ENCODE results near the gene CNTNAP2. TPM values are rescaled to one million over a fixed set of nuclear protein-coding genes. Genes with fewer than 3 reads are reported as not detected.

Gene CNTNAP2
- total and polyA plus RNA-seq, 2 of the 4 experiments (the other 2 are of a cell fraction) = not detected

GRCh38 chr7:146319629-146320028, 203.0 kb downstream of the CNTNAP2 start:
- Histone ChIP-seq H3K56ac (ENCODE audit: extremely low read depth, insufficient read depth, low read length) (no peak overlapping the region), H2AK9ac (replicated peaks; ENCODE audit: low read depth, low read length, poor library complexity) (no peak overlapping the region), H3K9me3 (ENCODE audit: control insufficient read depth, insufficient read depth, low read length) (peaks cover 11% of the 10 kb centered on the region), H3K4me2 (ENCODE audit: low read depth, low read length) (no peak overlapping the region), H3K4me1 (ENCODE audit: control insufficient read depth, insufficient read depth, low read length) (no peaks in the 10 kb centered on the region), H4K91ac (ENCODE audit: insufficient read depth, low read depth, low read length) (no peak overlapping the region), H3K4me3 (ENCODE audit: insufficient read depth, low read depth, low read length) (no peak overlapping the region), H3K18ac (ENCODE audit: low read depth, low read length) (no peak overlapping the region), H3K9me1 (ENCODE audit: insufficient read depth, low read length) (no peaks in the 10 kb centered on the region), H2AK5ac (ENCODE audit: low read depth, low read length) (no peak overlapping the region), H2AFZ (replicated peaks; ENCODE audit: low read length, poor library complexity) (no peak overlapping the region), H3K79me1 (ENCODE audit: low read depth in 1 of 2, low read length in 2 of 2) (no peaks in the 10 kb centered on the region), H2BK5ac (ENCODE audit: low read depth, low read length, poor library complexity, severe bottlenecking) (no peak overlapping the region), H4K8ac (ENCODE audit: low read depth in 2 of 2, low read length in 2 of 2) (no peak overlapping the region), H4K20me1 (ENCODE audit: insufficient read depth, low read length) (no peaks in the 10 kb centered on the region), H3K27me3 (ENCODE audit: control insufficient read depth, insufficient read depth, low read length) (no peaks in the 10 kb centered on the region), H3K9ac (ENCODE audit: low read depth, low read length) (no peak overlapping the region), H3K23ac (ENCODE audit: low read depth, low read length) (no peak overlapping the region), H2BK20ac (ENCODE audit: low read depth, low read length) (no peak overlapping the region), H2BK15ac (ENCODE audit: low read depth, low read length) (no peak overlapping the region), H4K5ac (ENCODE audit: low read depth, low read length) (no peak overlapping the region), H3K14ac (replicated peaks; ENCODE audit: low read depth, low read length) (no peak overlapping the region), H3K4ac (ENCODE audit: low read depth, low read length) (no peak overlapping the region), H3K27ac (ENCODE audit: insufficient read depth, low read length) (no peak overlapping the region), H3K36me3 (ENCODE audit: control insufficient read depth, insufficient read depth, low read length) (no peaks in the 10 kb centered on the region), H2BK120ac (ENCODE audit: low read depth, low read length) (no peak overlapping the region)
- WGBS, 2 experiments (ENCODE audit: extremely low coverage in 2 of 2, insufficient read length in 1 of 2) = 10% methylated on average over 2 of the region's 5 CpGs; no CpG with 5 or more reads in 1 of the 2 experiments
- ATAC-seq (ENCODE audit: low read depth) = no peak
- no peak for DNase-seq
- no peak for TF ChIP-seq CHD1 (IDR thresholded peaks at IDR 0.05; ENCODE audit: low read depth, low read length)
- TF ChIP-seq USF2 (IDR thresholded peaks at IDR 0.05; ENCODE audit: low read depth, low read length) = no peak
- TF ChIP-seq MAZ (IDR thresholded peaks at IDR 0.05; ENCODE audit: borderline replicate concordance, low read depth, low read length) = no peak
- TF ChIP-seq, protein P1, sequence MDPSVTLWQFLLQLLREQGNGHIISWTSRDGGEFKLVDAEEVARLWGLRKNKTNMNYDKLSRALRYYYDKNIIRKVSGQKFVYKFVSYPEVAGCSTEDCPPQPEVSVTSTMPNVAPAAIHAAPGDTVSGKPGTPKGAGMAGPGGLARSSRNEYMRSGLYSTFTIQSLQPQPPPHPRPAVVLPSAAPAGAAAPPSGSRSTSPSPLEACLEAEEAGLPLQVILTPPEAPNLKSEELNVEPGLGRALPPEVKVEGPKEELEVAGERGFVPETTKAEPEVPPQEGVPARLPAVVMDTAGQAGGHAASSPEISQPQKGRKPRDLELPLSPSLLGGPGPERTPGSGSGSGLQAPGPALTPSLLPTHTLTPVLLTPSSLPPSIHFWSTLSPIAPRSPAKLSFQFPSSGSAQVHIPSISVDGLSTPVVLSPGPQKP (IDR thresholded peaks at IDR 0.05; ENCODE audit: borderline replicate concordance, low read depth, low read length) = no peak
- no peak for TF ChIP-seq RFX5 (IDR thresholded peaks at IDR 0.05; ENCODE audit: low read depth, low read length)
- no TSS peak for BruUV-seq (replicated peaks)
- intact Hi-C loops (cut with micrococcal nuclease) (no loop called here), dilution Hi-C loops (cut with HindIII; ENCODE audit: low sequenced_read_pairs, unreplicated experiment) (no loop called here), in situ Hi-C loops (cut with MboI; ENCODE audit: low sequenced_read_pairs) (no loop called here)
- ChIA-PET CTCF (no interaction called here), POLR2A (ENCODE audit: unreplicated experiment) (no interaction called here)
